GM13976 (cell line): Measurements from ENCODE around the gene EVI5L.

Experiments used
- DNase-seq: peaks from one replicate; pipeline ENCODE4 v3.0.0; 2012; ENCODE audit warnings: low spot score
- in situ Hi-C: fragments of 300-500 bp; cut with MboI; formaldehyde crosslinking; loops from one replicate; pipeline ENCODE4 v1.12.0; 2022; ENCODE audit warnings: low sequenced_read_pairs, mixed read lengths, inconsistent platforms; ENCODE audit not compliant: unreplicated experiment
- TF ChIP-seq, protein P1 (sequence below): IDR thresholded peaks from 2 replicates; pipeline ENCODE4 v1.5.1; 2012; ENCODE audit warnings: borderline replicate concordance, mild to moderate bottlenecking; ENCODE audit not compliant: insufficient read depth; ENCODE audit errors: extremely low read depth, missing control alignments, control extremely low read depth

EVI5L gene

DNA sequence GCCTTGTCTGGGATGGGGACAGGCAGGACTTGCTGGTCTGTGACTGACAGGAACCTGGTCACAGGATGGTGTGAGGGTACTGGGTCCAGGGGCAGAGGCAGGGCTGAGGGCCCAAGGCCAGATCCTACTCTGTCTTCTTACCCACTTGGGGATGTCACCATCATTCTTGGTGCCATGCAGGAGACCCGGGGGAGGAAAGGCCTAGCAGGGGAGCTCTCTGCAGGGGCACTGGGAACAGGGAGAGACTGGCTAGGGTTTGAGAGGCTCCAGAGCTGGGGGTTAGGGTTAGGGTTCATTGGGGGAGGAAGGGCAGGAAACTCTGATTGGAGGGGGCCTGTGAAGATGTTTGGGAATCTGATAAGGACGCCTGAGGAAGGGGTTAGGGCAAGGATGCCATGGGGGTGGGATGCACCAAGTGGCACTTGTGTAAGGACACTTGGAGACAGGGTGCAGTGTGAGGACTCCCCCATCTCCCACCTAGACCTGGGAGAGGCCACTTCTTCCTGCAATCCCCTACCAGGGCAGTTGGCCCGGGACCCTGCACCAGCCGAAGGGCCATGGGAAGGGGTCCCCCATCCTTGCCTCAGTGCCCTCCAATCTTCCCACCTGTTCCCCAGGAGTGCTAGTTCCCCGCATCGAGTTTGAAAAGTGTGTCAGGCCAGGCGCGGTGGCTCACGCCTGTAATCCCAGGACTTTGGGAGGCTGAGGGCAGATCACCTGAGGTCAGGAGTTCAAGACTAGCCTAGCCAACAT is 37.2 kb downstream of the EVI5L start:
- DNase-seq, result no peak
- TF ChIP-seq, protein P1, sequence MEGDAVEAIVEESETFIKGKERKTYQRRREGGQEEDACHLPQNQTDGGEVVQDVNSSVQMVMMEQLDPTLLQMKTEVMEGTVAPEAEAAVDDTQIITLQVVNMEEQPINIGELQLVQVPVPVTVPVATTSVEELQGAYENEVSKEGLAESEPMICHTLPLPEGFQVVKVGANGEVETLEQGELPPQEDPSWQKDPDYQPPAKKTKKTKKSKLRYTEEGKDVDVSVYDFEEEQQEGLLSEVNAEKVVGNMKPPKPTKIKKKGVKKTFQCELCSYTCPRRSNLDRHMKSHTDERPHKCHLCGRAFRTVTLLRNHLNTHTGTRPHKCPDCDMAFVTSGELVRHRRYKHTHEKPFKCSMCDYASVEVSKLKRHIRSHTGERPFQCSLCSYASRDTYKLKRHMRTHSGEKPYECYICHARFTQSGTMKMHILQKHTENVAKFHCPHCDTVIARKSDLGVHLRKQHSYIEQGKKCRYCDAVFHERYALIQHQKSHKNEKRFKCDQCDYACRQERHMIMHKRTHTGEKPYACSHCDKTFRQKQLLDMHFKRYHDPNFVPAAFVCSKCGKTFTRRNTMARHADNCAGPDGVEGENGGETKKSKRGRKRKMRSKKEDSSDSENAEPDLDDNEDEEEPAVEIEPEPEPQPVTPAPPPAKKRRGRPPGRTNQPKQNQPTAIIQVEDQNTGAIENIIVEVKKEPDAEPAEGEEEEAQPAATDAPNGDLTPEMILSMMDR, result no peak
- in situ Hi-C loops, result no loop called here

DNA sequence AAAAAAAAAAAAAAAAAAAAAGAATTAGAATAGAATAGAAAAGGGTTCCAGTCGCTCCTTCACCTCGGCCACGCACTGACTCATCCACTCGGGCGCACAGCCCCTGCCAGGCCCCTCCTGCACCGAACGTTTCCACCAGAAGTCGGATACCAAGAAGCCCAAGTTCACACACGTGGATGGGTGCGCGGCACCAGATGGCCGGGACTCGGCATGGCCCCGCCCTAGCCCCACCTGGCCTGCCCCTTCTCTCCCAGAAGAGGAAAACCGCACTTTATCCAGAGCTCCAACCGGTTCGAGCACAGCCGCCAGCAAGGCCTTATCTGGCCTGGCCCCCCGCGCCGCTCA is 38.3 kb downstream of the EVI5L start:
- TF ChIP-seq, protein P1, result no peak
- in situ Hi-C loops, result no loop called here
- DNase-seq, result no peak

DNA sequence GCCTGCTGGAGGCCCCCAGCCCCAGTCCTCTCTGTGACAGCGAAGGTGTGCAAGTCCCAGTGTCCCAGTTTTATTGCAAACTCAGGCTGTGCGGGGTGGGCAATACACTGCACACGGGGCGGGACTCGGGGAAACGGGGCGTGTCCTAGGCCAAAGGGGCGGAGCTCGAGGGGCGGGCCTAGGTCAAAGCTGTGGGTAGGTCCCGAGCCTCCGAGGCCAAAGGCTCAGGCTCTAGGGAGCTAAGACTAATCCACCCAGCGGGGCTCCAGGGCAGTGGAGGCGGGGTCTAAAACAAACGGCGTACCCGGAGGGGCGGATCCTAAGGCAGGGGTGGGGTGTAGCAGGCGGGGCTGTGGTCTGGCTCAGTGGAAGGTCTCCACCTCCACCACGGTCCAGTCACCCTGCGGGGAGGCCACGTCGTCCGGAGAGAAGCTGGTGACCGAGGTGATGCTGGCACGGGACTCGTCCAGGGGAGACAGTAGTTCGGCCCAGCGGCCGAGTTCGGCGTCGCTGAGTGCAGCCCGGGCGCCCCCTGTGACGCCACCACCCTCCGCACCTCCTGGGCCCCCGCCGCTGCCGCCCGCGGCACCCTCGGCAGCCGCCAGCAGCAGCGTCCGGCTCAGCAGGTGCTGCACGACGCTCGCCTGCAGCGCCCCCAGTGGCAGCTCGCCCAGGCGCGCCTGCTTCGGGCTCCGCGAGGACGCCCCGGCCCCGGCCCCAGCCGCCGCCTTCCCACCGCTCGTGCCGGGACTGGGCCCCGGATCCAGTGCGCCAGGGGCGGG is 38.8 kb downstream of the EVI5L start:
- peak; percentile 92 for DNase-seq
- TF ChIP-seq, protein P1, result peak; percentile 97
- in situ Hi-C loops, result no loop called here

DNA sequence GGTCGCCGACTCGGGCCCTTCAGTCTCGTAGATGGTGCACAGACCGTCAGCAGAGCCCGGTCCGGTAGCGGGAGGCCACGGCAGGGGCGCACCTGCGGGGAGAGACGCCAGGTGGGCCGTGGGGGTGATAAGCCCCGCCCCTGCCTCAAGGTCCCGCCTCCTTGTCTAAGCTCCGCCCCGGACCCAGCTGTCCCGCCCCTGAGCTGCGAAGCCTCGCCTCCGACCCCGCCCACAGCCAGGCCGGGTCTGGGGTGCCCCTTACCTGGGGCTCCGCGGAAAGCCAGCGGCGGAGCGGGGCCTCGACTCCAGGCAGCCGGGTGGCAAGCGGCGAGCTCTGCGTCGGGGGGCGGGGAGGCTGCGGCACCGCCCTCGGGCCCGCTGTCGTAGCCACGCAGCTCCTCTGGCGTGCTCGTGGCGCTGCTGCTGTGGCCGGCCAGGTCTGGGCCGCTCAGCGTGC is 39.5 kb downstream of the EVI5L start:
- in situ Hi-C loops, result no loop called here

DNA sequence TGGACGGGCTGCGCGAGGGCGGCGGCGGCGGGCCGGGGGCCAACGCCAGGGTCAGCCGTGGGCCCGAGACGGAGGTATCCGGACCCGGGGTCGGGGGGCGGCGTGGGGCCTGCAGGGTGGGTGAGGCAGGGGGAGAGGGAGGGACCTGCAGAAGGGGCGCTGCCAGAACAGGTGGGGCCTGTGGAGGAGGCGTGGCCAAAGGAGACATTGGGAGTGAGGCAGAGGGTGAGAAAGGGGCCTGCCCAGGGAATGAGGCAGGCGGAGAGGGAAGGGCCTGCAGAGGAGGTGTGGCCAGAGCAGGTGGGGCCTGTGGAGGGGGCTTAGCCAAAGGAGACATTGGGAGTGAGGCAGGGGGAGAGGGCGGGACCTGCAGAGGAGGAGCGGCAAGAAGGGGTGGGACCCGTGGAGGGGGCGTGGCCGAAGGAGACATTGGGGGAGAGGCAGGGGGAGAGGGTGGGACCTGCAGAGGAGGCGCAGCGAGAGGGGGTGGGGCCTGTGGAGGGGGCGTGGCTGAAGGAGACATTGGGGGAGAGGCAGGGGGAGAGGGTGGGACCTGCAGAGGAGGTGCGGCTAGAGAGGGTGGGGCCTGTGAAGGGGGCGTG is 40.0 kb downstream of the EVI5L start:
- DNase-seq, result peak; percentile 61
- TF ChIP-seq, protein P1, result no peak
- in situ Hi-C loops, result no loop called here

More for the DNA sequence above, 39.5 kb downstream of the EVI5L start:
- peak; percentile 87 for DNase-seq
- TF ChIP-seq, protein P1, result no peak

DNA sequence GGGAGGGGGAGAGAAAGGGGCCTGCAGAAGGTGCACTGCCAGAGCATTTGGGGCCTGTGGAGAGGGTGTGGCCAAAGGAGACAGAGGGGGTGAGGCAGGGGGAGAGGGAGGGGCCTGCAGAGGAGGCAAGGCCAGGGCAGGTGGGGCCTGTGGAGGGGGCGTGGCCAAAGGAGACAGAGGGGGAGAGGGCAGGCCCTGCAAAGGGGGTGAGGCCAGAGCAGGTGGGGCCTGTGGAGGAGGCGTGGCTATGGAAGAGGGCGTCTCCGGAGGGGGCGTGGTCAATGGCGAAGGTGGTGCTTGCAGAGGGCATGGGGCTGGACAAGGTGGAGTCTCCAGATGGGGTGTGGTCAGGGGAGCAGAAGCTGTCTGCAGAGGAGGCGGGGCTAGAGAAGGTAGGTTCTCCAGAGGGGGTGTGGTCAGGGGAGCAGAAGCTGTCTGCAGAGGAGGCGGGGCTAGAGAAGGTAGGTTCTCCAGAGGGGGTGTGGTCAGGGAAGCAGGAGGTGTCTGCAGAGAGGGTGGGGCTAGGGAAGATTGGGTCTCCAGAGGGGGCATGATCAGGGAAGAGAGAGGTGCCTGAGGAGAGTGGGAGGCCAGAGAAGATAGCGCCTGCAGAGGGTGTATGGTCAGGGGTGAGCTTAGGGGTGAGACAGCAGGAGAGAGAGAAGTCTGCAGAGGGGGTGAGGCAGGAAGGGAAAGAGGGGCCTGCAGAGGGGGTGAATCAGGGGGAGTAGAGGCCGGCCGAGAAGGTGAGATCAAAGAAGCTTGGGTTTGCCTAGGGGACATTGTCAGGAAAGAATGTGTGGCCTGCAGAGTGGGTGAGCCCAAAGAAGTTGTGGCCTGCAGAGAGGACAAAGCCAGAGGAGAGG is 40.8 kb downstream of the EVI5L start:
- in situ Hi-C loops, result no loop called here
- TF ChIP-seq, protein P1, result no peak
- peak; percentile 77 for DNase-seq
